ENCODE results near the gene LSS. TPM values are rescaled to one million over a fixed set of nuclear protein-coding genes. Genes with fewer than 3 reads are reported as not detected.

Gene LSS
- total RNA-seq, 1 donor from 2014 or later, result 99.0 TPM

- no peak for TF ChIP-seq CTCF (IDR thresholded peaks at IDR 0.05)
- no peaks in the 10 kb centered on the region for H3K9me3 Mint-ChIP-seq
- no peaks in the 10 kb centered on the region for H3K27me3 Mint-ChIP-seq
- intact Hi-C loops (cut with micrococcal nuclease), result no loop called here
- H3K36me3 Mint-ChIP-seq (ENCODE audit: low read depth), result peaks cover 48% of the 10 kb centered on the region
- H3K27ac Mint-ChIP-seq, result no peak overlapping the region
- DNase-seq (no peak), ATAC-seq (ENCODE audit: low read depth) (no peak)
- ChIA-PET CTCF (no interaction called here), POLR2A (no interaction called here)
- H3K4me1 Mint-ChIP-seq, result peaks cover 24% of the 10 kb centered on the region
- no peak overlapping the region for H3K4me3 Mint-ChIP-seq
Measured at GRCh38 chr21:46222436-46223116, 6.0 kb downstream of the LSS start.

GRCh38 chr21:46221664-46222435 lies 6.7 kb downstream of the LSS start:
- ChIA-PET CTCF (no interaction called here), POLR2A (no interaction called here)
- no peaks in the 10 kb centered on the region for H3K27me3 Mint-ChIP-seq
- no peak for ATAC-seq (ENCODE audit: low read depth)
- no peak overlapping the region for H3K27ac Mint-ChIP-seq
- H3K4me3 Mint-ChIP-seq, result no peak overlapping the region
- TF ChIP-seq CTCF (IDR thresholded peaks at IDR 0.05), result no peak
- H3K36me3 Mint-ChIP-seq (ENCODE audit: low read depth), result peaks cover 49% of the 10 kb centered on the region
- intact Hi-C loops (cut with micrococcal nuclease), result no loop called here
- H3K9me3 Mint-ChIP-seq, result no peaks in the 10 kb centered on the region
- H3K4me1 Mint-ChIP-seq, result peaks cover 16% of the 10 kb centered on the region
- no peak for DNase-seq

- H3K4me1 Mint-ChIP-seq, result peaks cover 6% of the 10 kb centered on the region
- peaks cover 55% of the 10 kb centered on the region for H3K36me3 Mint-ChIP-seq (ENCODE audit: low read depth)
- H3K27ac Mint-ChIP-seq, result no peak overlapping the region
- no peak for DNase-seq
- no peaks in the 10 kb centered on the region for H3K27me3 Mint-ChIP-seq
- POLR2A ChIA-PET, result no interaction called here
- no peak for ATAC-seq (ENCODE audit: low read depth)
- intact Hi-C loops (cut with micrococcal nuclease), result no loop called here
- CTCF ChIA-PET, result no interaction called here
- no peak for TF ChIP-seq CTCF (IDR thresholded peaks at IDR 0.05)
- H3K9me3 Mint-ChIP-seq, result no peaks in the 10 kb centered on the region
- no peak overlapping the region for H3K4me3 Mint-ChIP-seq
Measured at GRCh38 chr21:46220847-46221246, 7.7 kb downstream of the LSS start.

GRCh38 chr21:46220275-46220810 lies 8.2 kb downstream of the LSS start:
- ChIA-PET POLR2A (no interaction called here), CTCF (no interaction called here)
- ATAC-seq (ENCODE audit: low read depth), result no peak
- intact Hi-C loops (cut with micrococcal nuclease), result no loop called here
- H3K4me3 Mint-ChIP-seq, result no peak overlapping the region
- no peaks in the 10 kb centered on the region for H3K27me3 Mint-ChIP-seq
- H3K4me1 Mint-ChIP-seq, result peaks cover 1% of the 10 kb centered on the region
- peaks cover 50% of the 10 kb centered on the region for H3K36me3 Mint-ChIP-seq (ENCODE audit: low read depth)
- no peak overlapping the region for H3K27ac Mint-ChIP-seq
- H3K9me3 Mint-ChIP-seq, result no peaks in the 10 kb centered on the region
- DNase-seq, result no peak
- TF ChIP-seq CTCF (IDR thresholded peaks at IDR 0.05), result no peak

GRCh38 chr21:46219591-46220239 lies 8.9 kb downstream of the LSS start:
- intact Hi-C loops (cut with micrococcal nuclease), result no loop called here
- ChIA-PET CTCF (no interaction called here), POLR2A (no interaction called here)
- H3K27me3 Mint-ChIP-seq, result no peaks in the 10 kb centered on the region
- TF ChIP-seq CTCF (IDR thresholded peaks at IDR 0.05), result no peak
- no peak overlapping the region for H3K27ac Mint-ChIP-seq
- DNase-seq, result no peak
- no peak for ATAC-seq (ENCODE audit: low read depth)
- H3K4me3 Mint-ChIP-seq, result no peak overlapping the region
- peaks cover 51% of the 10 kb centered on the region for H3K36me3 Mint-ChIP-seq (ENCODE audit: low read depth)
- H3K9me3 Mint-ChIP-seq, result no peaks in the 10 kb centered on the region
- H3K4me1 Mint-ChIP-seq, result no peaks in the 10 kb centered on the region
